Adrenal gland (tissue), 5 donors: ENCODE results near the gene PKP4.

Source experiments
- POLR2A ChIP-seq, 2 donors: fragments of 450-650 bp; IDR thresholded peaks; one replicate each; pipeline ENCODE4 v1.6.1; 2017; ENCODE audit warnings: antibody characterized with exemption in 2 of 2, mild to moderate bottlenecking in 2 of 2, moderate library complexity in 1 of 2
- TF ChIP-seq, protein P1 (sequence below), 6 experiments: fragments of 450-650 bp in 4 of 6; fragments of 200-600 bp in 2 of 6; sonication (generic) in 1 of 6; IDR thresholded peaks; 1 replicate in 5 of 6; 2 replicates in 1 of 6; pipeline versions ENCODE4 v1.5.1 to v1.8.0; 2016 to 2021; ENCODE audit warnings: antibody characterized with exemption in 6 of 6, mild to moderate bottlenecking in 2 of 6, moderate library complexity in 1 of 6
- donor health status: DM: no; HTN: no; CAD: no.

- TF ChIP-seq, protein P1, sequence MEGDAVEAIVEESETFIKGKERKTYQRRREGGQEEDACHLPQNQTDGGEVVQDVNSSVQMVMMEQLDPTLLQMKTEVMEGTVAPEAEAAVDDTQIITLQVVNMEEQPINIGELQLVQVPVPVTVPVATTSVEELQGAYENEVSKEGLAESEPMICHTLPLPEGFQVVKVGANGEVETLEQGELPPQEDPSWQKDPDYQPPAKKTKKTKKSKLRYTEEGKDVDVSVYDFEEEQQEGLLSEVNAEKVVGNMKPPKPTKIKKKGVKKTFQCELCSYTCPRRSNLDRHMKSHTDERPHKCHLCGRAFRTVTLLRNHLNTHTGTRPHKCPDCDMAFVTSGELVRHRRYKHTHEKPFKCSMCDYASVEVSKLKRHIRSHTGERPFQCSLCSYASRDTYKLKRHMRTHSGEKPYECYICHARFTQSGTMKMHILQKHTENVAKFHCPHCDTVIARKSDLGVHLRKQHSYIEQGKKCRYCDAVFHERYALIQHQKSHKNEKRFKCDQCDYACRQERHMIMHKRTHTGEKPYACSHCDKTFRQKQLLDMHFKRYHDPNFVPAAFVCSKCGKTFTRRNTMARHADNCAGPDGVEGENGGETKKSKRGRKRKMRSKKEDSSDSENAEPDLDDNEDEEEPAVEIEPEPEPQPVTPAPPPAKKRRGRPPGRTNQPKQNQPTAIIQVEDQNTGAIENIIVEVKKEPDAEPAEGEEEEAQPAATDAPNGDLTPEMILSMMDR (IDR thresholded peaks at IDR 0.05): no peak
- no peak for TF ChIP-seq POLR2A (IDR thresholded peaks at IDR 0.05)
Observed at GRCh38 chr2:158463496-158464095, 6.8 kb downstream of the PKP4 start.
